HG03025 (cell line): Measurements from ENCODE around the gene ASTN2.

Experiments
- ATAC-seq: cut with Tn5 transposase; IDR thresholded peaks from one replicate; pipeline ENCODE4 v1.9.1; 2021; ENCODE audit warnings: mild to moderate bottlenecking, moderate library complexity; ENCODE audit not compliant: unreplicated experiment, low FRiP score

The ASTN2 gene

DNA sequence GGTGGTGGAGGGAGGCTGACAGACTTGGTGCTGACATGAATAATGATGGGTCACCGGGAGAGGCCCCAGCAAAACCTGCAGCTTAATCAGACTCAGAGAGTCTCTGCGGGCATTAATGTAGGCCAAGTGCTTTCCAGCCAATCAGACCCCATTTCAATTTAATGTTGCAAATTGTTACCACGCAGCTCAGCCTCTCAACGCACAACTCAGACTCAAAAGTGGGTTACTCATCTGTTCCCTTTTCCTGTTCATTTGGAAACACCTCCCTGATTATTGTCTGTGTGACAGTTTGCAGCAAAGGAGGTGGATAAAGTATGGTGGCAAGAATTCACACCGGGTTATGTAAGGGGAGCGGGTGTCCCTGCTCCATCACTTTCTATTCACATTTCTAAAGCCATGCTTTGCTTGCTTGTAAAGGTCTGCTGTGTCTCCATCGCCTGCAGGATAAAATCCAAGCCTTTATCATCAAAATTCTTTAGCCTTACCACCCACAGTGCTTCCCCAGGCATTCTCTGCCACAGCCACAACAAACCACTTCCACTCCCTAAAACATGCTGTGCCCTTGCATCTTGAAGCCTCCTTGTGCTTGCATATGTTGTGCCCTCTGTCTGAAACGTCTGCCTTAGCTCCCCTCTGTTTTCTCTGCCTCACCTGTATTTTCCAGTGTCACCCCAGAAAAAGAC lies 156.5 kb downstream of the ASTN2 start:
- no peak for ATAC-seq

DNA sequence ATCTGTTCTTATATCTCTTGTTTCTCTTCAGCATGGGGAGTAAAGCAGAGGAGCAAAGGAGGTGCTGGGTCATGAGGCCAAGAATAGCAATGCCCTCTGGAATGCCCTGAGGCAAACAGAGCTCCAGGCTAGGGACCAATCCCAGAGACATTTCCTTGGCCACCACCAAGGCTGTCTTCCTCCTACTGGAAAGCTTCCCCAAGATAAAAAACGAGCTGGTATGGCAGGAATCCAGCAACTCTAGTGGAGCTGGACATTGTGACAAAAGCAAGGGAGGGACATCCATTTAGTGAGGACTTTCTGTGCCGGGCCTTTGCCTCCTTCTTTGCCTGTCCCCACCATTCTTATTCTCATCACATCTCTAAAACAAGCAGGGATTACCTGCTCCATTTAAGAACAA lies 161.6 kb downstream of the ASTN2 start:
- no peak for ATAC-seq

DNA sequence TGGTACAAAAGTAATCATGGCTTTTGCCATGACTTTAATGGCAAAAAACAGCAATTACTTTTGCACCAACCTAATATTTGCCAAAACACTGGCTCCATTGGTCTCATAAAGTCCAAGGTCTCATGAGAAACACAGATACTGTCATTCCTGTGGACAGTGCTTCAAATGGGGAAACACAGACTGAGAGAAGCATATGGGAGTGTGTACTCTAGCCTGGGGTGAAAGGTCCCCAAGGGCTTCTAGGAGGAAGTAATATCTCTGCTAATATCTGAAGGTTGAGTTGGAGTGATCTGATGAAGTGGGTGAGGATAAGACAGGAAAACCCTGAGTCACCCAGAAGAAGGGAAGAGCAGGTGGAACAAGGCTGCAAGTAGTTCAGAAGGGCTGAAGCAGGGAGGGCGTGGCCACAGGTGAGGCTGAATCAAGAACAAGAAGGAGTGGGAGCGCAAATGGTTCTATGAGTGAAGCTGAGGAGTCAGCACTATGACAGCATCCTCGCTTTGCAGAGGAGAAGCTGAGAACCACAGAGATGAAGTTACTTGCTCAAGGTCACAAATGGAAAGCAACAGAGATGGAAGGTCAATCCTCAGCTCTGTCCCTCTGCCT lies 164.1 kb downstream of the ASTN2 start:
- ATAC-seq: no peak

DNA sequence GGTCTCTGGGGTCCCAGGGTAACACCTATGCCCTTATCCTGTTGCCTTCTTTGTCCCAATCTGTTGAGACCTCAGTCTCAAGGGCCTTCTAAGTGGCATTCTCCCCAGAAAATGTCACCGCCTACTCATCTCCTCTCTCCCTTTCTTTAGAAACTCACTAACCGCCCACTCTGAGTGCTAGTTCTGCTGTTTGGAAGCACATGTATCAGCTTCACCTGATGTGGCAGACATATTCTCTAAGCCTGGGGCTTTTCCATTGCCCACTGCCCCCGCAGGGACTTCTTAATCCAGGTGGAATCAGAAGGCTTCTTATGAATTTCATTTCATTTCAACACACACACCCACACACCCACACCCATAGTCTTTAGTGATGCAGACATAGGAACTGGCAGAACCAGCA lies 165.1 kb downstream of the ASTN2 start:
- ATAC-seq: no peak

DNA sequence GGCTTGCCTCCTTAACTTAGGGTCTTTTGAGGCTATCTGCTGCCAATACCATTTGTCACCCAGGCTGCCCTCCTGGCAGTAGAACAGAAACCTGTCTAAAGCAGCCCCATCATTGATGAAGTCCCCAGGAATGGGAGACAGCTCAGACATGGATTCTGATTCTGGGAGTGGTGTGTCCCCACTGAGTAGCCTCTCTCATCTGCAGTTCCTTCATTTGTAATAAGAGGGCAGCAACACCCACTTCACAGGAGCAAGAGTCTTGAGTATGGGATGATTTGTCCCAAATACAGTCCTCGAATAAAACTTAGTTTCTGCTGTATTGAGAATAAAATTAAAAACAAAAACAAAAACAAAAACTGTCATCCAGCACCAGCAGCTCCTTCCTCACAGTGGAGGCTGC lies 167.6 kb downstream of the ASTN2 start:
- ATAC-seq: no peak

DNA sequence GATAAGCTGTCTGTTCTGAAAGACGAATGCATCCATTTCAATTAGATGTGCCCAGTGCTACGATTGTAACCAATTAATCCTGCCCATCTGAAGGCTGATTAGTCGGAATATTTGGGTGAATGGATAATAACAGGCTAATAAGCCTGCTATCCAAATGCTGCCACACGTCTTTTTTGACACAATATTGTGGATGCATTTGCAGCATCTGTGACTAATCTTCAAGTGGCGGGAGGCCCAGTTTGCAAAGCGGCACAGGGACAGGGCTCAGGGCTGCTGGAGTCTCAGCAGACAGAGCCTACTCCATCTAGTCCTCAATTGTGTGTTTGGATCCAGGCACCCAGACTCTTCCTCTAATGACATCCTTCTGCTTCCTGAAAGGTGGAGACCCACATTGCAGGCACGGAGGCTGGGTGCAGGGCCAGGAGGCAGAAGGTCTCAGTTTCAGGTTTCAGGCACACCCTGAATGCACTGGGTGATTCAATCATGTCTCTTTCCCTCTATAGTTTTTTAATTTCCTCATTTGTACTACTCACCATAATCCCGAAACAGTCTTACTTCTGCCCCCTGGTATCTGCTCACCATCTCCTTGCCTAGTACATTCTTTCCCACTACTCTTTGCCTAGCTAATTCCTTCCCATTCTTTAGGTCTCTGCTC lies 169.6 kb downstream of the ASTN2 start:
- no peak for ATAC-seq

DNA sequence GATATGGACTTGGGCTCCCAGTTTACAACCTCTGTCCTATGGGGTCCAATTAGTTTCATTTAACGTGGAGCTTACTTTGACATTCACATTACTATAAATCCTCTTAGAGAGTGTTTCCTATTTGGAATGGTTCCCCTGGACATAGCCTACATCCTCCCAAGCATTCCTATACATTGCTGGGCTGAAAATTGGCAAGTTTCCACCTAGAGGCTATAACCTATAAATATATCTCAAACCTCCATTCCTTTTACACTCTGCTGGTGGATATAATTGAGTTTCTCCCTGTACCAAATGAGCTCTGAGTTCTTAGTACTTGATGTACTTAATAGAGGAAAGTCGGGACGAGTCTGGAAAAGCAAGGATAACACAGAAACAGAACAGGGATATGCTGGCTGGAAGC lies 172.8 kb downstream of the ASTN2 start:
- ATAC-seq: no peak

DNA sequence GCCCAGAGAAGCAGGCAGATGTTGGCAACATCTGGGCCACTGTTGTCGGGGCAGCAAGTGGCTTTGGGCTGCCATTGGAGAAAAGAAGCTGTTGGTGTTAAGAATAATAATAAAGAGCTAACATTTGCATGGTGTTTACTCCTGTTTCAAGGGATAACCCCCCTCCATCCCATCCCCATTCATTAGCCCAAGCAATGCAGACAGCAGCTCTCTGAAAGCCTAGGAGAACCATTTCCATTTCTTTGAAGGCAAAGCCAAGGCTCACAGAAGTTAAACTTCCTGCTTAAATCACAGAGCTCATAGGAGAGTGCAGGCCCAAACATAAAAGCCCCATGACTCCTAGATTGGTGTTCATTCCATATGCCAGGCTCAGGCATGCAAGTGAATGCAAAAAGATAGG lies 175.4 kb downstream of the ASTN2 start:
- ATAC-seq: no peak

DNA sequence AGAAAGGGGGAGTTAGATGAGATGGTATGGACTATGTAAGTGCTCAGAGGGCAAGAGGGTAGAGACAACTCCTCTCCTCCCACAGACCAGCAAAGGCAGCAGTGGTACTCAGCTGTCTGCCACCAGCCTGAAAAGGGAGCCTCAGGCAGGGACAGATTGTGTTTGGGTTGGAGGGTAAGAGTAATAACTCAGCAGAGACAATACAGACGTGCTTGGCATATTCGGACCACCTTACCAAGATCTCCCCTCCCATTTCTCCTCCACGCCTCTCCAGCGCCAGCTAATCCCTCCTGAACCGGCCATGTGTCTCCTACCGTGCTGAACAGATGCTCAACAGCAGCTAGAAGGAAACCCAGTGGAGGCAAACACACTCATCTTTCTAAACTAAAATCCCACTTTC lies 180.8 kb downstream of the ASTN2 start:
- no peak for ATAC-seq

DNA sequence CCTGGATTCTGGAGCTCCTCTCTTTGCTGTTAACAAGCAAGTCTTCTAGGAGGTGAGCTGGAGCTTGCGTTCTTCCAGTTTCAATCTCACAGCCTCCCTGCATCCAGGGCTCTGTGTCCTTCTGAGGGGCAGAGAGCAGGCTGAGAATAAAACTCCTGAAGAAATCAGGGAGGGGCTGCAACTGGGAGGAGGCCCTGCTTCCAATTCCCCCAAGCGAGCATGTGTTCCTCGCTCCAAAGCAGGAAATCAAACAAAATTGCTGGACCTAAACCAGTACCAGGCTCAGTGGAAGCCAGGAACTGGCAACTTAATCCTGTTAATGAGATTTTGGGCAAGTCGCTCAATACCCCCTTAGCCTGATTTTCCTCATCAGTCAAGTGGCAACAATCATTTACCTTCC lies 181.8 kb downstream of the ASTN2 start:
- ATAC-seq: no peak

DNA sequence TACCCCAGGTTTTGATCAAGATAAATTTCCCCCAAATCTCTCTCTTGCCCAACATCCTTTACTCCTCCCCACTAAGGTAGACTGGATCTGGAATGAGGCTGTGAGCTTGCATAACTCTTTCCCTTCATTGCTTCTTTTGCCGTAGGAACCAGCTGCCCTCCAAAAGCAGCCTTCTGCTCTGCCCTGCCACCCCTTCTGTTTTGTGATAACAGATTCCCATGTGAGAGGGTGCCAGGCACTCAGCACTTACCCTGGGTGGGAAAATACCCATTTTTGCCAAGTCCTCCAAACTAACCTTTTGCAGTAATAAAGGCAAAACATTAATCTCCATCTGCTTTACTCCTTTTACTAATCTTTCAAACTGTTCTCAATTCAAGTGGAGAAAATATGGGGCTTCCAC lies 182.6 kb downstream of the ASTN2 start:
- ATAC-seq: no peak

DNA sequence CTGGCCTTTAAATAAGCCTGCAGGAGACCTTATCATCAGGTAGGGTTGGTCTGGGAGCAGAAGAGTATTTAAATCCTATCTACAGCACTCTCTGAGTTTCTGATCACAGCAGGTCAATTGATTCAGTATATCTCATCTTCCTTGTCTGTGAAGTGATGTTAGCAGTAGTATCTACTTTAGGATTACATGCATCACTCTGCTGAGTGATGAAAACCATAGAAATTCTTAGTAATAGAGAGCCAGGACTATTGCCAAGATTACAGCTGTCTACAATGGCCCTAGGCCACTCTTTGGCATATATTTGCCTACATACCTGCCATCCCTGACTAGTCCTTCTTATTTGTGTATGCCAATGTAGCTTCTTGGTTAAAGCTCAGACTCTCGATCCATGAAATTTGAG lies 183.8 kb downstream of the ASTN2 start:
- ATAC-seq: no peak

DNA sequence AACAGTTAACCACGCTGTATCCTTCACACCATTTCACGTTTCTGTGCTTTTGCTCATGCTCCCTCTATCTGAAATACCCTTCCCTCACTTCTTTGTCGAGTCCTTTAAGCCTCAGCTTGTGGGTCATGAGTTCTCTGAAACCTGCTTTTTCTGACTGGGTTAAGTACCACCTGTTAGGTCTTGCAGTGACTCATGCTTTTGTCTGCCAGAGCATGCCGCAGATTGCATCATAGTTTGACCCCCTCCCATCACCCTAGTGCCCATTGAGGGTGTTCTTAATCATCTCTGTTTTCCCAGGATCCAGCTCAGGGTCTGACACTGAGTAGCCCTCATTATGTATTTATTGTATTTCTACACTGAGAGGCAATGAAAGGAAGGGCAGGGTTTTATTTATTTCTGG lies 190.2 kb downstream of the ASTN2 start:
- ATAC-seq: no peak

DNA sequence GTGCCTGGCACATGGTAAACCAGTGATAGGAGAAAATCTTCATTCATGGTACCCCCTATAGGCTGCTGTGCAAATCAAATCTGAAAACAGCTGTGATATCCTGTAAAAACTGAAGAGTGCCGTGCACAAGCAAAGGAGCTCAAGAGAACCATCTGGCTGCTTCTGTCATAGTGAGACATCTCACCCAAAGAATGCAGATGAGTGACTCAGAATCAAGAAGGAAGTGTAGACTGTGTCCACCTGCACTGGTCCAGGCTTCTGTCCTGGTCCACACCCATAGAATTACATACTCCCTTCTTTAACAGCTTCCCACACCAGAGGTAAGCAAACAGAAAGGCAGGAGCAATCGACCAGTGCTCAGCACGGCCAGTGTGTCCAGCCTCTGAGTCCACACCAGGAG lies 195.9 kb downstream of the ASTN2 start:
- no peak for ATAC-seq

DNA sequence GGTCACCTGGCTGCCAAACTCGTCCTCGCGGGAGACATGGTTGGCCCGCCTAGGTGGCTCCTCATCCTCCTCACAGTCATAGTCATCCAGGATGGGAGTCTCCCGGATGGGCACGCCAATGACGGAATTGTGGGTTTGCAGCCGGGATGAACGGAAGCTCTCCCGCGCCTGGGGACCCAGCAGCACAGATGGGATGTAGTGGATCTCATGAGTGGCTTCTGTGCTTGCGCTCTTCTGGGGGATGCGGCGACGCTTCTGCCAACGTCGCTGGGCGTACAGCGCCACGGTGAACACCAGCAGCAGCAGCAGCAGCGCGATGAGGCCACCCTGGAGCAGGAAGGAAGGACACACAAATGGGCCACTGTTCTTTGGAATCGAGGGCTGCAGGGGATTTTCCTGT lies 200.4 kb downstream of the ASTN2 start:
- ATAC-seq: no peak

DNA sequence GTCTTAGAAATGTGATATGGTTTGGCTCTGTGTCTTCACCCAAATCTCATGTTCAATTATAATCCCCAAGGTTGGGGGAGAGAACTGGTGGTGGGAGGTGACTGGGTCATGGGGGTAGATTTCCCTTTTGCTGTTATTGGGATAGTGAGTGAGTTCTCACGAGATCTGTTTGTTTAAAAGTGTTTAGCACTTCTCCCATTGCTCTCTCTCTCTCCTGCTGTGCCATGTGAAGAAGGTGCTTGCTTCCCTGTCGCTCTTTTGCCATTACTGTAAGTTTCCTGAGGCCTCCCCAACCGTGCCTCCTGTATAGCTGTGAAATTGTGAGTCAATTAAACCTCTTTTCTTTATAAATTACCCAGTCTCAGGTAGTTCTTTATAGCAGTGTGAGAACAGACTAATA lies 203.6 kb downstream of the ASTN2 start:
- no peak for ATAC-seq

DNA sequence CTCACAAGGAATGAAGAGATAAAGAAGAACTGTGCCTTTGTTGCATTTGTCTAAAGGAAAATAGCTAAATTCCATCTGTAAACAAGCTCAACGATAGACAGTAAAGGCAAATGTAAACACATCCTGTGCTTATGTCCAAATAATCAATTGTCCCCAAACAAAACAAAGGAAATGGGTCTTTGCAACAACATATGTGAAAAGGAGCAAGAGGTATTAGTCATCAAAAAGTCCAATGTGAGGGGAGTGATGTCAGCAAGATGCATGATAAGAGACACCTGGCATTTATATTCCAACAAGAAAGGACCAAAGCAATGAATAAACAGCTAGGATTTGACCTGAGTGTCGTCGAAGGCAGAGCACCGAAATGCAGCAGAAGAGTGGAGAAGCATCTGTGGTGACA lies 209.1 kb downstream of the ASTN2 start:
- ATAC-seq: no peak

DNA sequence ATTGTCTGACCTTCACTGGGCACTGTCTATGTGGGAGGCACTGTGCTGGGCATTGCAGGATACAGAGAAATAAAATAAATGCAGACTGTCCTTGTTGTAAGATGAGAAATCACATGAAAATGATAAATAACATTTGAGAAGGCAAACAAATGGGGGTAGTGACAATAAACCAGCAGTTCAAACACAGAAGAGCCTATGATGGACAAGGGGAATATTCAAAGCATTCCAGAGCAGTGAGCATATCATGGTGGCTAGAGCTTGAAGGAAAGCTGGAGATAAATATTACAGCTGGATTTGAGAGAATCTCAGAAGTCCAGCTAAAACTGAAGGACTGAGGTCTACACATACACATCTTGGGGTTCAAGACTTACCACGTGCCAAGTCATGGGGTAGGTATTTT lies 209.9 kb downstream of the ASTN2 start:
- ATAC-seq: no peak

DNA sequence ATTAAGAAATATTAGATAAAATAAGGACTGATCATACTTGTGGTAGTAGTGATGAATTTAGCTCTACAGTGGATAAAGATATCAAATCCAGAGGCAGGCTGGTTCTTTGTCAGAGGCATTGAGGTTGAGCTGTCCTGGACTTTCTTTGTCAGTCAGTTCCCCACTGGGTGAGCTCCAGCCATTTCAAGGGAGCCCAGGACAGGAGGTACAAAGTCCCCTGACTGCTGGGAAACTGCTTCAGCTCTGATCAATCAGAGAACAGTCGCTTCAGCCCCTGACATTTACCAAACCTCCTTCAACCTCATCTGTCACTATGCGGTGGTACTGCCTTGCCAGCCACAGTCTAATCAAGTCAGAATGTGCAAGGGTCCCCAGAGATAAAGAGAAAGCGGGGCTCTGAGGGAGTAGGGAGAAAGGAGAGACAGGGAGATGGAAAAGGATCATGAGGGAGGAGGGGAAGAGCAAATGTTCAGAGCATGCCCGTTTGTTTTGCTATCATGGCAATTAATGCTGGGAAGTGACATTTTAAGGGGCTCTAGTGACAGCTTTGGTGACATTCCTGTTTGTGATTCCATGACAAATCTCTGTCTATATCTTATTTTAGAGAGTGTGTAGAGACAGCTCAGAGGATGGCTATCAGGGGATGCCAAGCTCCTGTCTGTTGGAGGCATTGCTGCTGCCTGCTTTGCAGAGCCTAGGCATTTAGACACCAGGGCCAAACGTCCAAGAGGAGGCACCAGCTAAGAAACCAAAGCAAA lies 223.2 kb downstream of the ASTN2 start:
- no peak for ATAC-seq

DNA sequence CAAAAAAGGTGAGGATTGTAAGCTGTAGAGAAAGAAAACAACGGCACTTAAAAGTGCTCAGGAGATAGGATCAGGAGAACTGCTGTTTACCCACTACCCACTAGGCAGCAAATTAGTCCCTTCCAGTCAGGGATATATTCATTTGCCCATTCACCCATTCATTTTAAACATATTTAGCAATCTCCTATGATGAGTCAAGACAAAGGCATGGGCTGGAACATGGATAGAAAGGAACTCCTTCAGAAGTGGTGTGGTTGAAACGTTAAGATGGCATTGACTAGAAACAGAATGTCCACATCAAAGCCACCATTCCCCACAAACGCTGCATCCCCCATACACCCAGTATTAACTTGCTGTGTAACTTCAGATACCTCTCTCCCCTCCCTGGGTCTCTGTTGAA lies 225.7 kb downstream of the ASTN2 start:
- no peak for ATAC-seq

DNA sequence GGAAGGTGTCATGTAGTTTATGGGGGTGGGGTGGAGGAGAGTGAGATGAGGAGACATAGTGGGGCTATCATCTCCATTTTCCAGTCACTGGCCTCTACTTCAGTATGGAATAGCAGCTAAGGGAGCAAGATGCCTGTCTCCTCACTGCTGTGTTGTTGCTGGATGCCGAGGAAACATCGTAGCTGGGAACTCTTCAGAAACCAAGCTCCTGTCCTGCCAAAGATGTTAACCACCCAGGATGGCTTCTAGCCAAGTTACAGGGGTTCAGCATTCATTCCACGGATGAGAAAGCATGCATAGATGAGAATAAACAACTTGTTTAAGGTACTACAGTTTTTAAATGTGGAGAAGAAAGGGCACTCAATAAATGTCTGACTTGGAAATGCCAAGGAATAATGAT lies 226.5 kb downstream of the ASTN2 start:
- ATAC-seq: no peak

DNA sequence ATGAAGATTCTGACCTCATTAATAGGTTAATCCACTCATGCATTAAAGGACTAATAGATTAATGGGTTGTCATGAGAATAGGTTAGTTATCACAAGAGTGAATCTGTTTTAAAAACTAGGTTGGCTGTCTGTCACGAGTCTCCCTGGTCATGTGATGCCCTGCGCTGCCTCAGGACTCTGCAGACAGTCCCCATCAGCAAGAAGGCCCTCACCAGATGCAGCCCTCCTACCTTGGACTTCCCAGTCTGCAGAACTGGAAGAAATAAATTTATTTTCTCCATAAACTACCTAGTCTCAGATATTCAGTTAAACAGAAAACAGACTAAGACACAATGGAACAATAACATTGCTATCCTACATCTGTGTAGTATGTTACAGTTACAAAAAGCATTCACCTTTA lies 227.4 kb downstream of the ASTN2 start:
- no peak for ATAC-seq
